ENCODE data around the gene SH3RF3.

SH3RF3 gene

DNA sequence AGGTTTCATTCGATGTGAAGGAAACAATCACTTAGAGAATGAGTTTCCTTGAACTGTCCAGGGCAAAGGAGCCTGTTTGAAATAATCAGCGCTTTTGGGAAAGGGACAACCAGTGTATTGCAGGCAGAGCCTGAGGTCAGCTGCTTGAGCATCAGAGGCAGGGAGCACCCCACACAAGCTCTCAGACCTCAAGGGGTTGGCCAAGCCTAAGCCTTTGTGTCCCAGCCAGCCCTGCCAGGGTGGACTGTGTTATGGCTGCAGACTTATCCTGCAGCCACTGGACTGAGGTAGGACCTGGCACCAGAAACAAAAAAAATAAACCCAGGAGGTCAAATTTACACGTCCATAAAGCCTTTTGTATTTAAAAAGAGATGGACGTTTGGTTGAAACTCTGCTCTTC is 256.5 kb downstream of the SH3RF3 start:
- DNase-seq = no peak

GRCh38 chr2:109386004-109386695 is 257.1 kb downstream of the SH3RF3 start:
- DNase-seq = no peak

- no peak for DNase-seq
These were observed 258.3 kb downstream of the SH3RF3 start for GRCh38 chr2:109387221-109387735.

DNA sequence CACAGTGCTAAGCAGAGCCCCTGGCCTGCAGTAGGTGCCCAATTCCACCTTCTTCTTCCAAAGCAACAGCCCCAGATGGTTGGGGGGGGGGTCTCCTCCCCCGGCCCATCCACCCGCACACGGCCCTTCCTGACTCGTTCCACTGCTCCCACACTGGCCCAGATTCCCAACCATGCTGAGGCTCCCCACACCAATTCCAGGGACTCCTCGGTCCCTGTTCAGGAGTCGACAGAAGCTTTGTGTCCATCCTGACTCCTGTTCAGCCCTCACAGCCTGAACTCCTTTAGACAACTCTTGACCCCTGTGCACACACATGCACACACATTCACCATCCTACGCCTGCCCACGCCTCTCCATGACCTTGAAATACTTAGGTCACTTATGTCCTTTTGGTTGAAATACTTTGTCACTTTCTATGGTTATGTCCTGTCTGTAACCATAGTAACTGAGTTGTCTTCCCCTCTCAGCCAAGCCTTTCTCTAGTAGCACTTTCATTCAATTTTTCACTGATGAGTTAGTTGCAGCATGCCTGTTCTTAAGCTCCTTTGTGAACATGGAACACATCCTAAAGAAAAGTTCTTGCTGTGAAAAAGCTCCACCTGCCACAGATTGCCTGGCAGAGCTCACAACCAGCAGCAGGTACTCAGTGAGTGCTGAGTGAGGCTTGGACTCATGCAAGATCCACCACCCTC is 258.9 kb downstream of the SH3RF3 start:
- no peak for DNase-seq

DNA sequence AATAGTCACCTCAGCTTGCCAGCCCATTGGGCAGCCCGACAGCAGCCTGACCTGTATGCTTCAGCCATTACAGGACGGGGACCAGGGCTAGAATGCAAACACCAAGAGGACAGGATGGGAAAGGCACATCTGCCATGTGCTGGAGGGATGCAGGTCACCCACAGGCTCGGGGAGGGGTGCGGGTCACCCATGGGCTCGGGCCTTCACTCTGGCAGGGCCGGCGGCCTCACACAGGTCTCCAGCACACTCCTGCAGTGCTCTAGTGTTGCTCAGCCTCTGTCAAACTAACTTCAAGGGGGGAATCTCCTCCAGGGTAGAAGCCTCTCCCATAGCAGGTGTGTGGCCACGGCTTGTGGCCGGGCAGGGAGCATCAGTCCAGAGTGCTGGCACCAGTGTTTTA is 262.2 kb downstream of the SH3RF3 start:
- DNase-seq = no peak

GRCh38 chr2:109392140-109392539 is 263.1 kb downstream of the SH3RF3 start:
- DNase-seq = no peak

DNA sequence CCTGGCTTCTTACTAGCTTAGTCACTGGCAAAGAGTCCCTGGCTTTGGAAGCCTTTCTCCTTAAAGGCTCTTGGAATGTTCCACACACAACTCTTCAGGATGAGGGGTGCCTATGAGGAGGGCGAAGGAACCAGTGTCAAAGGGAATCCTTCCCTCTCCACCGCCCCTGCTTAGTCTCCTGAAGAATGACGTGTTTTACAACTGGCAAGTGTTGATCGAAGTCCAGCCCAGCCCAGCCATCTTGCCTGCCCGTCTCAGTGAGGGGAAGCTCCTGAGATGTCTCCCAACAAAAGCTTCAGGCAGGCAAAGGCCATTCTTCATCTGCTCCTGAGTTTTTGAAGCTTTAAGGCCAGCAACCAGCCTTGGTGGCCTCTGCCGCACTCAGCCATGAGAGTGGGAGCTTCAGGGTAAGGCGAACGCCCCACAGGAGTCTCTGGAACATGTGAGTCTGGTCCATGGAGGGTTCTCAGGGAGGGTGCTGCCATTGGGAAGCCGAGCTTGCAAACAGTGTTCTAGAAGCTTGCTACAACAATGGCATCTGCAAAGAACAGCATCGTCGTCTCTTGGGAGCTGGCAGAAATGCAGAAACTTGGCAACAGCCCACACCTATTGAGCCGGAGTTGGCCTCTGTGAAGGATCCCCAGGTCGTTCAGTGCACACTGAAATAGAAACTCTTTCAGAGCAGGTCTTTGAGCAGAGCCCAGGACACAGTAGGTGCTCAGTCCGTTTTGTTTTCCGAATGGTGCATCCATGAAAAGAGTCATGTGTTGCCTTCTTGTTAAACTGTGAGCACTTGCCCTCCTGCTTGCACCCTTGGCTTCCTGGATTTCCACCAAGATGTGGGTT is 264.0 kb downstream of the SH3RF3 start:
- DNase-seq = no peak

DNA sequence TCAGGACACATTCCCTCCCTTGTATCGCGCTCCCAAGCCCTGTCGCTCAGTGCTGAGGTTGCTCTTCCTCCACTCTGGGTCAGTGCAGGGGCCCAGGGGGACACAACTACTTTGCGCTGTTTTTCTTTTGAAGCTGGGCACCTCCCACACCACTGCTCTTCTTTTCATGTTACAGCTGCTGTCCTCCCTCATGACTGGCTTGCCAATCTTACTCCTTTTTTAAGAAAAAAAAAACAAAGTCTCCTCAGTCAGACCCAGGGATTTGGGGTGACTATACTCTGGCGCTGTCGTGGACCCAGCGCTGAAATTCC is 264.6 kb downstream of the SH3RF3 start:
- no peak for DNase-seq

GRCh38 chr2:109395494-109396201 is 266.6 kb downstream of the SH3RF3 start:
- DNase-seq = no peak

GRCh38 chr2:109396202-109397180 is 267.5 kb downstream of the SH3RF3 start:
- no peak for DNase-seq

GRCh38 chr2:109397893-109398292 is 268.9 kb downstream of the SH3RF3 start:
- DNase-seq = no peak

DNA sequence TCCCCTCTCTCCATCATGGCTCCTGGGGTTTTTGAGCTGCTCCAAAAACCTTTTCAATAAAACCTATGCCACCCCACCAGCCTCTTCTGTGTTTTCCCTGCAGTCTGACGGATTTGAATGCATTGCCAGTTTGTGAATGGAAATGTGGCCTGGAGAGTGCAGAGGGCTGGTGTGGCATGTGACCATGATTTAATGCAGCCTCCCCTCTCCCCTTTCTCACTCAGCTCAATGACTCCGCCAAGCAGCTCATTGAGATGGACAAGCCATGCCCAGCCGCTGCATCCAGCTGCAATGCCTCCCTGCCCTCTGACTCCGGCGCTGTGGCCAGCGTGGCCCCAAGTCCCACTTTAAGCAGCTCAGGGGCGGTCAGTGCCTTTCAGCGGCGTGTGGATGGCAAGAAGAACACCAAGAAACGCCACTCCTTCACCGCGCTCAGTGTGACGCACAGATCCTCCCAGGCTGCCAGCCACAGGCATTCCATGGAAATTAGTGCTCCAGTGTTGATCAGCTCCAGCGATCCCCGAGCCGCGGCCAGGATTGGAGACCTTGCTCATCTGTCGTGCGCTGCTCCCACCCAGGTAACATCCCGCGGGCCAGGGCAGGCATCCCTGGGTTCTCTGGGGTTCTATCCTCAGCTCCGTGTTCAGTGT is 269.5 kb downstream of the SH3RF3 start:
- no peak for DNase-seq

- no peak for DNase-seq
These were observed 270.1 kb downstream of the SH3RF3 start for GRCh38 chr2:109399066-109399465.

GRCh38 chr2:109400102-109400501 is 271.1 kb downstream of the SH3RF3 start:
- no peak for DNase-seq

DNA sequence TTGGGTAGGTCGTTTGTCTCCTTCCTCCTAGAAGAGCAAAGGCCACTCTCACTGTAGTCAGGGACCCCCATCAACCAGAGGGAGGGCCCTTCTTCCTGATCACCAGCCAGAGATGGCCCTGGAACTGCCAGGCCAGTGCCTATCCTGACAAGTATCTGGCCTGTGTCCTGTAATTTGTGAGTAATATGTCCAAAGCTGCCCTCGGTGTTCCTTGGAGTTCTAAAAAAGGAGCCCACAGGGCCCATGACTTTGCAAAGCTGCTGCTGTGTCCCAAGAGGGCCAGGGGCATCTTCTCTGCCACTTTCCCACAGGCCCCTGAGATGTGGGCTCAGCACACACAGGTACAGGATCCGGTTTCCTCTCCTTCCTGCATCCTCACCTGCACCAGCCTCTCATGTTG is 272.4 kb downstream of the SH3RF3 start:
- DNase-seq = no peak

DNA sequence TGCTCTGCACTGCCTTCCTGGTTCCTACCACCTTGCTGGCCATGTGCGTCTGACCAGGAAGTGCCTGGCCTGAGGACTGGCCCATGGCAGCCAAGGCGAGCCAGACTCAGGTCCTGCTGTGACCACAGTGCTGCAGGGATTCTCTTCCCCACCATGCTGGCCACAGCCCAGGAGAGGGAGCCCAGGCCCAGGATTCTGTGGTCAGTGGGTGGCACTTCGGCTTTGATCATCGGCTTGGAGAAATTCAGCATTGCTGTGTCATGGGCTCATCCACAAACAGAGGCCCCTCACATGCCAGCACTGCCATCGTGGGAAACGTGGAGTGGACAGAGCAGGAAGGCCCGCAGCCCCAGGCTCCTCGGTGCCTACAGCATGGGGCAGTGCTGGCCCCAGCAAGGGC is 273.2 kb downstream of the SH3RF3 start:
- DNase-seq = no peak

DNA sequence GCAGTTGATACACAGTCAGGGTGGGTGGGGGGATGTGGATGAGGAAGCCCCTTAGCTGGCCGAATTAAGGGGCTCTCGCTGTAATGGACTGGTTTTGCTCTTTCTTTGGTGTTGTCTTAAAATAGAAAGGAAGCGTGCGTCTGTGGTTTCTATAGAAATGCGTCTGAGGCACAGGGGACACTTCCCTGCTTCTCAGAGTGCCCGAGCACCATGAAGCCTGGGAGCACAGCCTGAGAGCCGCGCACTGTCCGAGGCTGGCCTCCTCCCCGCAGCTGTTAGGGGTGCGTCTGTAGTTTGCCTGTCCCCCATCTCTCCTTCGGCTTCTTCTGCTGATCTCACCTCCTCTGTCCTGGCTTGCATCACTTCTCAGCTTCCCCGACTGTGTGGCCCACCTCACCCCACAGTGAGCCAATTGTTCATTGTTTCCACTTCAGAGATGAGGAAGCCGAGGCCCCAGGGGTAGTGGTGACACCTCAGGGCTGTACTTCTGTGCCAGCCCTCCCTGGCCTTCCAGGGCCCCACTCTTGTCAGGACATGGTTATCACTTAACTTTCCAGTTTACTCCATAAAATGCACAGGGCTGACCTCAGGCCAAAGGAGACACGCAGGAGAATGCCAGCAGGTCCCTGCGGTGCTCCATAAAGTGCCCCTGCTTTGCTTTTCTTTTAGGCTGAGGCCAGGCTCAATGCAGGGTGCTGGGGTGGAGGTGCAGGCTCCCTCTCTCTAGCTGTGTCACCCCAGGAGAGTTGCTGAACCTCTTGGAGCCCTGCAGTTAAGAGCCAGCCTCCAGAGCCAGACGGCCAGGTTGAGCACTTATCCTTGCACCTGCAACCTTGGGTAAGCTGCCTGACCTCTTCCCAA is 274.2 kb downstream of the SH3RF3 start:
- DNase-seq = no peak

GRCh38 chr2:109403841-109404201 is 274.8 kb downstream of the SH3RF3 start:
- no peak for DNase-seq

- no peak for DNase-seq
These were observed 275.7 kb downstream of the SH3RF3 start for GRCh38 chr2:109404681-109405080.

DNA sequence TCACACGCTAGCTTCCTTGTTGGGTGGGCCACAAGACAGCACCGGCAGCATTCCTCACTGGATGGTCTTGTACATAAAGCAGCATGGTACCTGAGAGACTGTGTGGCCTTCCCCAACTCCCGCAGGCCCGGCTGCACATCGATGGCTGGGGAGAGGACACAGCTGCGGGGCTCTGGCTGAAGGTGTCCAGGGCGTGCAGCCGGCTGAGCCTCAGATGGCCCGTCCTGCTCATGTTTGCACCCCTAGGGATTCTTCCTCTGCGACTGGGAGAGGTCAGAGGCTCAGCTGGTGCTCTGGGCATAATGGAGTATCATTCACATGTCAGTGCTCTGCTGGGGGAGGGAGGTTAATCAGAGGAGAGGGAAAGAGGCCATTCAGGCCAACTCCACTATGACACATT is 276.9 kb downstream of the SH3RF3 start:
- no peak for DNase-seq

Data from activated CD4-positive, alpha-beta T cell treated with anti-CD3 and anti-CD28 coated beads, Interleukin-2, amount 50 U/mL, for 4 hours (primary cell).